ENCODE results near the gene UCHL5.

DNA sequence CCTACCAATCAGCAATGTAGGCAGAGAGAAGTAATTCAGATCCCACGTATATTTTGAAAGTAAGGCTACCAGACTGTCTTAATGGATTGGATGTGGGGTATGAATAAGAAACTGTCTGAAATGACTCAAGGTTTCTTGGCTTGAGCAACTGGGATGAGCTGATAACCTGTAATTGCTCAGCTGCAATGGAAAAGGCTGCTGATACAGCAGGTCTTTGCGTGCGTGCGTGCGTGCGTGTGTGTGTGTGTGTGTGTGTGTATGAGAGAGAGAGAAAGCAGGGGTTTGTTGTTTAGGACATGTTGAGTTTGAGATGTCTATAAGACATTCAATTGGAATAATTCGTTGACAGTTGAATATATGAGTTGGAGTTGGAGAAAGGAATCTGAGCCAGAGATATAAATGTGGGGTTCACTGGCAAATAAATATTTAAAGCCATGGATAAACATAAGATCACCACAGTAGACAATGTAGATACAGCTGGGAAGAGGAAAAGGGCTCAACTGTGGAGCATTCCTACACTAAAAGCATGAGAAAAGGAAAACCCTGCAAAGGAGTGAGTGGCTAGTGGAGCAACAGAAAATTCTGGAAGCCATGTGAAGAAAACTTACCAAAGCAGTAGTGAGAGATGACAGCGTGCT is 72.9 kb downstream of the UCHL5 start:
- TF ChIP-seq, protein P1, sequence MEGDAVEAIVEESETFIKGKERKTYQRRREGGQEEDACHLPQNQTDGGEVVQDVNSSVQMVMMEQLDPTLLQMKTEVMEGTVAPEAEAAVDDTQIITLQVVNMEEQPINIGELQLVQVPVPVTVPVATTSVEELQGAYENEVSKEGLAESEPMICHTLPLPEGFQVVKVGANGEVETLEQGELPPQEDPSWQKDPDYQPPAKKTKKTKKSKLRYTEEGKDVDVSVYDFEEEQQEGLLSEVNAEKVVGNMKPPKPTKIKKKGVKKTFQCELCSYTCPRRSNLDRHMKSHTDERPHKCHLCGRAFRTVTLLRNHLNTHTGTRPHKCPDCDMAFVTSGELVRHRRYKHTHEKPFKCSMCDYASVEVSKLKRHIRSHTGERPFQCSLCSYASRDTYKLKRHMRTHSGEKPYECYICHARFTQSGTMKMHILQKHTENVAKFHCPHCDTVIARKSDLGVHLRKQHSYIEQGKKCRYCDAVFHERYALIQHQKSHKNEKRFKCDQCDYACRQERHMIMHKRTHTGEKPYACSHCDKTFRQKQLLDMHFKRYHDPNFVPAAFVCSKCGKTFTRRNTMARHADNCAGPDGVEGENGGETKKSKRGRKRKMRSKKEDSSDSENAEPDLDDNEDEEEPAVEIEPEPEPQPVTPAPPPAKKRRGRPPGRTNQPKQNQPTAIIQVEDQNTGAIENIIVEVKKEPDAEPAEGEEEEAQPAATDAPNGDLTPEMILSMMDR (conservative IDR thresholded peaks at IDR 0.05), result no peak
- TF ChIP-seq EZH2 (IDR thresholded peaks at IDR 0.05; ENCODE audit: low read depth), result no peak
